Right ventricle myocardium inferior (tissue), 1 donor: ENCODE data around the gene LRRK1. TPM values are rescaled to one million over a fixed set of nuclear protein-coding genes. Genes with fewer than 3 reads are reported as not detected.

Source experiments
- ATAC-seq: fragments of 200-7000 bp; cut with Tn5 transposase; one replicate; pipeline ENCODE4 v1.9.1; 2020; ENCODE audit warnings: mild to moderate bottlenecking, moderate library complexity
- DNase-seq: peaks from one replicate; pipeline ENCODE4 v3.0.0; 2021; ENCODE audit errors: missing footprints
- intact Hi-C: fragments of 100-400 bp; cut with DNase I; formaldehyde crosslinking; loops from one replicate; pipeline ENCODE4 v1.11.0; 2022
- total RNA-seq: library from RNA; stranded (reverse); fragmentation: NEBNext Ultra II Directional; extraction: Animal tissue kit (Norgen Biotek cat#: 25700); gene quantifications from one replicate; pipeline ENCODE4 v1.2.1, GENCODE V29; 2021
- donor health status: DM: no; HTN: yes; CAD: no; lungs with severe emphysema.

Gene LRRK1
- total RNA-seq, 1 donor from 2014 or later, result 2.7 TPM

DNA sequence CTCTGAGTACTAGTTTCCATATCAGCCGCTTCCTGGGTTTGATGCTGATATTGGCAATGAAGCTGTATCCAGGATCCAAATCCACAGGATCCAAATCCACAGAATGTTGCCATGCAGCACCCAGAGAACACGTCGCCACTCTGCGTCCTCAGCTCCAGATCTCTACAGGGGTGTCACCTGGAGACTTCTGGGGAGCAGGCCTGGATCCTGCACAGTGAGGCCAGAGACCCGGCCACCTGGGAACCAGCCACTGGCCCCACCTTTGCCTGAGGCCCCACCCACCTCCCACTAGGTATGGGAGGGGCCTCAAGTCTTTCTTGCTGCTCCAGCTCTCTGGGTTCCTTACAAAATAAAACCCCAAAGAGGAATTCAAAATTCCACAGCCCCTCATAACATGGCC is 123.9 kb downstream of the LRRK1 start:
- ATAC-seq (no peak), DNase-seq (no peak)
- intact Hi-C loops, result no loop called here

DNA sequence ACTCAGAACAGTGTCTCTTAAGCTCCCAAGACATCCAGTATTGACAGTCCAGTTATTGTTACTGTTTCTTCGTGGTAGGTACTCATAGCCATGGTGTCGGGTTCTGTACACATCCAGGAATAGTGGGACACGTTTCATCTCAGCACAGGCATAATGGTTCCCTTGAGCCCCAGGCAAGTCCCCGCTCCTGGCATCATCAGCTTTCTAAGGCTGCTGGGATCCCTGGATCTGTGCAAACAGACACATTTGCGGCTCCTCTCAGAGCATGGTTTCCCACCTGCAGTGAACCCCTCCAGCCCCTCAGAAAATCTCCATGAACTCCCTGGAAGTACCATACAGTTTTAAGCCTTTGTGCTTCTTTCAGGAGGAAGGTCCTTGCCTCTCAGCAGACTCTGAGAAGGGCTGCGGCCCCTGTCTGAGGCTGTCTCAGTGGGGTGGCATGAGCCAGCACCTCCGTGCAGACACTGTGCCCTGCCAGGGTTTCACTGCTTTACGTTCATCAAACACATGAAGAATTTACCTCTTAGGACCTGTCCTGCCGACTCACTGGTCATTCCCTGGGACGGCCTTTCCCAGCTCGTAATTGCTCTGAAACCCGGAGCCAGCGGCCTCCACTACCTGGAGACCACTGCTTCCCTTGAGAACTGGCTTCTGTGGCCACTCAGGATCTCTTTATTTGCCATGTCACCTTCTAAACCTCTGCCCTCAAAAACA is 124.9 kb downstream of the LRRK1 start:
- ATAC-seq, result no peak
- intact Hi-C loops, result no loop called here
- no peak for DNase-seq

DNA sequence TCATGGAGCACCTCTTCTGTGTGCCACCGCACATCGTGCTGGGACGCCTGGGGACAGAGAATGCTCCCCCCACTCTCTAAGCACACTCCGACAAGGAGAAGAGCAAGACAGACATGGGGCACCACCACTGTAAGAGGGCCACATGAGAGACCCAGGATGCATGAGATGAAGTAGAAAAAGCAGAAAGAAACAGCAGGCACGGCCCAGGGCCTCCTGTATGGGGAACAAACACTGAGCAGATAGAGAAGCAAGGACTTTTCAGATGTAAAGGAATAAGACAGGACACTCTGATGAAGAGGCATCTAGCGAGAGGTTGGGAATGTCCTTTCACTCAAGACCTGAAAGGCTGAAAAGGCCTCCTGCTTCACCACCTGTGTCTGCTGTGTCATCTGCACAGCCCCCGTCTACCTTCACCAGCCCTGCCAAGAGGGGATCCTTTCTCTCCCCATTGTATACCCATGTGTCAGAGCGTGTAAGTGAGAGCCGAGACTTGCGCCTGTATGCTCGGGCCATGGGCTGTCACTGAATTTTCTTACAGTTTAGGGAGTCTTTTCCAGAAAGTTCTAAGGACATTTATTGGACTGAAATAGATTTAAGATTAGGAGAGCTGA is 125.6 kb downstream of the LRRK1 start:
- ATAC-seq, result no peak
- intact Hi-C loops, result no loop called here
- no peak for DNase-seq

DNA sequence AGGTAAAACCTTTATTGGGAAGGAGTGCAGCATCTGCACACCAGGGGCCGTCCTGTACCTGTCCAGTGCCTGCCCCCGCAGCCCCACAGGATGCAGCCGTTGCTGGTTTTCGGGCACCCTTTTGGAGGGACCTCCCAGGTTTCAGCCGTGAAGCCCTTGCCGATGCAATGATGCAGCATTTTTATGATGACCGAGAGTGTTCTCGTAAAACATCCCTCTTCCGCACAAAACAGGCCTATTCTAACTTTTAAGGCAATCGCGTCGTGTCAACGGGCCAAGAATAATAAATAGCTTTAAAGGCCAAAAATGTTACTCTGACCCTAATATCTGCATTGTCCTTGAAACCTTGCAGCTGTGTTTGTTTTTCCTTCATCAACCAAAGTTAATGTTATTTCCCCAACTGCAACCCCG is 126.1 kb downstream of the LRRK1 start:
- peak; percentile 69 for DNase-seq
- intact Hi-C loops, result no loop called here
- ATAC-seq, result peak; percentile 58

GRCh38 chr15:101045835-101046691 is 126.9 kb downstream of the LRRK1 start:
- intact Hi-C loops, result no loop called here
- ATAC-seq (peak; percentile 27), DNase-seq (no peak)

- no peak for ATAC-seq
- no peak for DNase-seq
- intact Hi-C loops, result no loop called here
These were observed 127.7 kb downstream of the LRRK1 start for GRCh38 chr15:101046826-101047225.

DNA sequence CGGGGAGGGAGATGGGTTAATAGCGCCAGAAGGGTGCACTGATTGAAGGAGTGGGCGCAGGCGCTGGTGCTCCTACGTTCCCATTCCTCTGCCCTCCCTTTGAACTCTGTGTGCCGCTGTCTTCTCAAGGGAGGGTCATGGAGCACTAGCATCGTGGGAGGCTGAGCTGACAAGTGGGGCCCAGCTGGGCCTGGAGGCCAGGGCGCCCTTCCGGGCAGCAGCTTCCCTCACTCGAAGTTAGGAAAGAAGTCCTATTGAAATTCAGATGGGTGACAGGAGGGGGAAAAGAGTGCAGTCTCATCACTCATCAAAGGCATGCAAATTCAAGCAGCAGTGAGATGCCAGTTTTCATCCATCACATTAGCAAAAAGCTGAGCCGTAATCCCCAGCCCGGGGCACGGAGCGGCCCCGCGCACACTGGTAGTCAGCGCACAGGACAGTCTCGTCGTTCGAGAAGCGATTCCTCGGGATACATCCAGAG is 128.2 kb downstream of the LRRK1 start:
- intact Hi-C loops, result no loop called here
- ATAC-seq (no peak), DNase-seq (no peak)

DNA sequence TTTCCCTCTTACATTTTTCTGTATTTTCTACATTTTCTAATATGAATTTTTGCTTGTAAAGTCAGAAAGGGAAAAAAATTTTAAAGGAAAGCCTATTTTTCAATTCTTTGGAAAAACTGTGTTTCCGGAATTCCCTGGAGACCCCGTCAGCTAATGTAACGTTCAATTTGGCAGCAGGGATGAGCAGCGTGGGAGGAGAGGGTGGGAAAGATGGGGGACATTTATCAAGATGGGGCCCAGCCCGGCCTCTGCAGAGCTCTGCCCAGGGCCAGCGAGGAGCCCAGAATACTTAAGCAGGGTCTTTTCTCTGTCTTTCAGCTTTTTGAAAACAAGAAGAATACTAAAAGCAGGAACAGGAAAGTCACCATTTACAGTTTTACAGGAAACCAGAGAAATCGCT is 129.0 kb downstream of the LRRK1 start:
- DNase-seq (no peak), ATAC-seq (no peak)
- intact Hi-C loops, result no loop called here

- intact Hi-C loops, result no loop called here
- DNase-seq, result no peak
- no peak for ATAC-seq
These were observed 129.4 kb downstream of the LRRK1 start for GRCh38 chr15:101048581-101049030.

GRCh38 chr15:101049282-101049681 is 130.1 kb downstream of the LRRK1 start:
- no peak for DNase-seq
- intact Hi-C loops, result no loop called here
- ATAC-seq, result no peak

GRCh38 chr15:101049856-101050622 is 130.9 kb downstream of the LRRK1 start:
- no peak for DNase-seq
- intact Hi-C loops, result no loop called here
- ATAC-seq, result peak; percentile 66

DNA sequence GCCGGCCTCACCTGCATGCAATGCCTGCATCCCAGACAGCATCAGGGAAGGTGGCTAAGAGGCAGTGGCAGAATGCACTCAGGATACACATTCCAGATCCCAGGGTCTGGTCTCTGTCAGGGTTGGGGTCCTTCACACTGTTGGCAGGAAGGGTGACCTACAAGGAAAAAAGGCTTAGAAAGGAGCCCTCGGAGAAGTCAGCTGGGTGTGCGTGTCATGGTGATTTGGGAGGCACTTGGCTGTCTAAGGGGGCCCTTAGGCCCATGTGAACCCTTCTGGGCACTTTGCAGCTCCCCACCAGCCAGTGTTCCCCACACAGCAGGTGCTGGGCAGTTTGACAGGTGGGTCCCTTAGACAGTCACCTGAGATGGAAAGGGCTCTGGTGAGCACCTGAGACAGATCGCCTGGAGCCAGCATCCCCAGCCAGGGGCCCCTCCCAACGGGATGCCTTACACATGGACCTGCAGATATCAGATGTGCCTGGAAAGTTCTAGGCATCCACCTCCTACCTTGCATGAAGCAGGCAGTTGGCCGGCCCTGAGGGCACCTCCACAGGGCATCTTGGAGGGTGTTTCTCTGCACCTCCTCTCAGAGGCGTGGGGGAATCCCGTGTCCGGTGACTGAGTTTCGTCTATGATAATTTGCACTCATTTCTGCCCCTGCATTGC is 131.6 kb downstream of the LRRK1 start:
- intact Hi-C loops, result no loop called here
- ATAC-seq (no peak), DNase-seq (no peak)

DNA sequence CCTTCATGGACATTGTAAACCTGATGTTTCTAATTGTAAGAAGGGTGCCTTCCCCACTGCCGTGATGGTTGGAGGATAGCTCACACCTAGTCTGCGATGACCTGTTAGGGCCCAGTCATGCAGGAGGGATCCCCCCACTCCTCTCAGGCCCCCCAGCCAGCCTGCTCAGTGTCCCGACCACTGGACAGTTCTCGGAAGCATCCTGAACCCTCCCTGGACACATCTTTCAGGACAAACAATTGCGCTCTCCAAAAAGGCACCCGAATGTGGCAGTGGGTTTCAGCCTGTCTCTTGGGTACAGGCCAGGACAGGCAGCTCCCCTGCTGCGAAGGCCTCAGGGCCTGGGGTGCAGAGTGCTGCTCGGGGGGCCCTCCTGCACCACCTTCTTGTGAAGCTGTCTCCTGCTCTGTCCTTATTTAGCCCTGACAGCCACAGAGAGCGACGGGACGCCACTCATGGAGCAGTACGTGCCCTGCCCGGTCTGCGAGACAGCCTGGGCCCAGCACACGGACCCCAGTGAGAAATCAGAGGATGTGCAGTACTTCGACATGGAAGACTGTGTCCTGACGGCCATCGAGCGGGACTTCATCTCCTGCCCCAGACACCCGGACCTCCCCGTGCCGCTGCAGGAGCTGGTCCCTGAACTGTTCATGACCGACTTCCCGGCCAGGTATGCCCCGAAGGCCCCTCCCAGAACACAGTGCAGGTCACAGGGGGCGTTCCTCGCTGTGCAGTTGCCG is 132.3 kb downstream of the LRRK1 start:
- no peak for ATAC-seq
- intact Hi-C loops, result no loop called here
- no peak for DNase-seq

GRCh38 chr15:101052031-101052620 is 133.0 kb downstream of the LRRK1 start:
- DNase-seq (no peak), ATAC-seq (no peak)
- intact Hi-C loops, result no loop called here

GRCh38 chr15:101052681-101053121 is 133.5 kb downstream of the LRRK1 start:
- intact Hi-C loops, result no loop called here
- ATAC-seq (no peak), DNase-seq (no peak)

DNA sequence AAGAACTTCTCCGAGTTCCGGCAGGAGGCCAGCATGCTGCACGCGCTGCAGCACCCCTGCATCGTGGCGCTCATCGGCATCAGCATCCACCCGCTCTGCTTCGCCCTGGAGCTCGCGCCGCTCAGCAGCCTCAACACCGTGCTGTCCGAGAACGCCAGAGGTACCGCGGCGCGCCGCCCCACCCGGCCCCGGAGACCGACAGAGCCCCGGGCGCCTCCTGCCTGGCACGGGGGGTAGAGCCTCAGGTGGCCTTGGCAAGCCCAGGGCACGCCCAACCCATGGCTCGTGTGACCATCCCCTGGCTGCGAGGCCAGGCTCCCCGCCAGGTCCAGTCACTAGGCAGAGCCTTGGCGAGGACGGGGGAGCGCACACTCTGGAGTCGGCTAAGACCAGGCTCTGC is 134.1 kb downstream of the LRRK1 start:
- DNase-seq, result no peak
- no peak for ATAC-seq
- intact Hi-C loops, result no loop called here

DNA sequence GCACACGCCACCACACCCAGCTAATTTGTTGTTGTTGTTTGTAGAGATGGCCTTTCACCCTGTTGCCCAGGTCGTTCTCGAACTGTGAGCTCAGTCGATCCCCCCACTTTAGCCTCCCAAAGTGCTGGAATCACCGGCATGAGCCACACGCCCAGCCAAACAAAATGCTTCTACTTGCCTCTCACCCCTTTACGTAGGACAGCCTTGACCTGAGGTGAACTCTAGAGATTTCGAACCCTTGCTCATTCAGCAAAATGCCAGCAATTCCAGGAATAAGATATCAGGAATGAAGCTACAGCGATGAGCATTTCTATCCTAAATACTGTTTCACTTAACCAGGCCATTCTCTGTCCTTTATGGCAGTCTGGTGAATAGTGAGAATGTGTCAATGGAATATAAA is 135.0 kb downstream of the LRRK1 start:
- intact Hi-C loops, result no loop called here
- DNase-seq (no peak), ATAC-seq (no peak)
